ENCODE measurements around the gene MRPL21. TPM values are rescaled to one million over a fixed set of nuclear protein-coding genes. Genes with fewer than 3 reads are reported as not detected.

The MRPL21 gene
- total and polyA plus RNA-seq, 9 of the 15 experiments (the other 6 are each of a cell fraction or from before 2014, with no cell fraction given) = 196 to 618 (median 232) TPM

DNA sequence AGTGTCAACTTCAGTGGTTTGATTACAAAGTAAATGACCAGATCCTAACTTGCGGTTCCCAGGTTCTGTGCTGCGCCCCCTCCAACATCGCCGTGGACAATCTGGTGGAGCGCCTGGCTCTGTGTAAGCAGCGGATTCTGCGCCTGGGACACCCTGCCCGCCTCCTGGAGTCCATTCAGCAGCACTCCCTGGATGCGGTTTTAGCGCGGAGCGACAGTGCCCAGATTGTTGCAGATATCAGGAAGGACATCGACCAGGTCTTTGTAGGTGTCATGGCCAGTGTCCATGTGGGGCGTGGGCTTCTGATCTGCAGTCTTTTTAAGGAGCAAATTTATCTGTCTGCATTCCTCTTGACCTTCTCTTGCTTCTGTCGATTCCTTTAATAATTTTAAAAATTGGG is 11.1 kb upstream of the MRPL21 start:
- TF ChIP-seq, protein P1, sequence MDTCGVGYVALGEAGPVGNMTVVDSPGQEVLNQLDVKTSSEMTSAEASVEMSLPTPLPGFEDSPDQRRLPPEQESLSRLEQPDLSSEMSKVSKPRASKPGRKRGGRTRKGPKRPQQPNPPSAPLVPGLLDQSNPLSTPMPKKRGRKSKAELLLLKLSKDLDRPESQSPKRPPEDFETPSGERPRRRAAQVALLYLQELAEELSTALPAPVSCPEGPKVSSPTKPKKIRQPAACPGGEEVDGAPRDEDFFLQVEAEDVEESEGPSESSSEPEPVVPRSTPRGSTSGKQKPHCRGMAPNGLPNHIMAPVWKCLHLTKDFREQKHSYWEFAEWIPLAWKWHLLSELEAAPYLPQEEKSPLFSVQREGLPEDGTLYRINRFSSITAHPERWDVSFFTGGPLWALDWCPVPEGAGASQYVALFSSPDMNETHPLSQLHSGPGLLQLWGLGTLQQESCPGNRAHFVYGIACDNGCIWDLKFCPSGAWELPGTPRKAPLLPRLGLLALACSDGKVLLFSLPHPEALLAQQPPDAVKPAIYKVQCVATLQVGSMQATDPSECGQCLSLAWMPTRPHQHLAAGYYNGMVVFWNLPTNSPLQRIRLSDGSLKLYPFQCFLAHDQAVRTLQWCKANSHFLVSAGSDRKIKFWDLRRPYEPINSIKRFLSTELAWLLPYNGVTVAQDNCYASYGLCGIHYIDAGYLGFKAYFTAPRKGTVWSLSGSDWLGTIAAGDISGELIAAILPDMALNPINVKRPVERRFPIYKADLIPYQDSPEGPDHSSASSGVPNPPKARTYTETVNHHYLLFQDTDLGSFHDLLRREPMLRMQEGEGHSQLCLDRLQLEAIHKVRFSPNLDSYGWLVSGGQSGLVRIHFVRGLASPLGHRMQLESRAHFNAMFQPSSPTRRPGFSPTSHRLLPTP (IDR thresholded peaks at IDR 0.05; ENCODE audit: borderline replicate concordance, extremely low read depth, insufficient read length) = no peak
- no peak for TF ChIP-seq ELF2 (CRISPR knock-in tag; IDR thresholded peaks at IDR 0.05)
- TF ChIP-seq STAT5B (CRISPR knock-in tag; IDR thresholded peaks at IDR 0.05) = no peak
- no peak for TF ChIP-seq SRSF1 (IDR thresholded peaks at IDR 0.05; ENCODE audit: low read depth, low read length)
- no peak for TF ChIP-seq ZNF143 (CRISPR knock-in tag; IDR thresholded peaks at IDR 0.05)
- TF ChIP-seq CSDE1 (IDR thresholded peaks at IDR 0.05) = no peak
- no peak for TF ChIP-seq FOXJ3 (CRISPR knock-in tag; IDR thresholded peaks at IDR 0.05)
- TF ChIP-seq TSC22D4 (tag; IDR thresholded peaks at IDR 0.05) = no peak
- TF ChIP-seq, protein P2, sequence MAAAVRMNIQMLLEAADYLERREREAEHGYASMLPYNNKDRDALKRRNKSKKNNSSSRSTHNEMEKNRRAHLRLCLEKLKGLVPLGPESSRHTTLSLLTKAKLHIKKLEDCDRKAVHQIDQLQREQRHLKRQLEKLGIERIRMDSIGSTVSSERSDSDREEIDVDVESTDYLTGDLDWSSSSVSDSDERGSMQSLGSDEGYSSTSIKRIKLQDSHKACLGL (CRISPR knock-in tag; IDR thresholded peaks at IDR 0.05; ENCODE audit: borderline replicate concordance, poor library complexity, severe bottlenecking) = no peak
- TF ChIP-seq, protein P3, sequence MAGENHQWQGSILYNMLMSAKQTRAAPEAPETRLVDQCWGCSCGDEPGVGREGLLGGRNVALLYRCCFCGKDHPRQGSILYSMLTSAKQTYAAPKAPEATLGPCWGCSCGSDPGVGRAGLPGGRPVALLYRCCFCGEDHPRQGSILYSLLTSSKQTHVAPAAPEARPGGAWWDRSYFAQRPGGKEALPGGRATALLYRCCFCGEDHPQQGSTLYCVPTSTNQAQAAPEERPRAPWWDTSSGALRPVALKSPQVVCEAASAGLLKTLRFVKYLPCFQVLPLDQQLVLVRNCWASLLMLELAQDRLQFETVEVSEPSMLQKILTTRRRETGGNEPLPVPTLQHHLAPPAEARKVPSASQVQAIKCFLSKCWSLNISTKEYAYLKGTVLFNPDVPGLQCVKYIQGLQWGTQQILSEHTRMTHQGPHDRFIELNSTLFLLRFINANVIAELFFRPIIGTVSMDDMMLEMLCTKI (IDR thresholded peaks at IDR 0.05; ENCODE audit: partially characterized antibody) = no peak
- TF ChIP-seq GATA2 (CRISPR knock-in tag; IDR thresholded peaks at IDR 0.05) = no peak
- TF ChIP-seq MCM7 (IDR thresholded peaks at IDR 0.05) = no peak
- TF ChIP-seq NR1H2 (CRISPR knock-in tag; IDR thresholded peaks at IDR 0.05) = no peak
- no peak for TF ChIP-seq POLR3G (IDR thresholded peaks at IDR 0.05; ENCODE audit: extremely low read depth, insufficient read length, insufficient replicate concordance)
- TF ChIP-seq, protein P4, sequence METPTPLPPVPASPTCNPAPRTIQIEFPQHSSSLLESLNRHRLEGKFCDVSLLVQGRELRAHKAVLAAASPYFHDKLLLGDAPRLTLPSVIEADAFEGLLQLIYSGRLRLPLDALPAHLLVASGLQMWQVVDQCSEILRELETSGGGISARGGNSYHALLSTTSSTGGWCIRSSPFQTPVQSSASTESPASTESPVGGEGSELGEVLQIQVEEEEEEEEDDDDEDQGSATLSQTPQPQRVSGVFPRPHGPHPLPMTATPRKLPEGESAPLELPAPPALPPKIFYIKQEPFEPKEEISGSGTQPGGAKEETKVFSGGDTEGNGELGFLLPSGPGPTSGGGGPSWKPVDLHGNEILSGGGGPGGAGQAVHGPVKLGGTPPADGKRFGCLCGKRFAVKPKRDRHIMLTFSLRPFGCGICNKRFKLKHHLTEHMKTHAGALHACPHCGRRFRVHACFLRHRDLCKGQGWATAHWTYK (CRISPR knock-in tag; IDR thresholded peaks at IDR 0.05) = no peak
- TF ChIP-seq, protein P5, sequence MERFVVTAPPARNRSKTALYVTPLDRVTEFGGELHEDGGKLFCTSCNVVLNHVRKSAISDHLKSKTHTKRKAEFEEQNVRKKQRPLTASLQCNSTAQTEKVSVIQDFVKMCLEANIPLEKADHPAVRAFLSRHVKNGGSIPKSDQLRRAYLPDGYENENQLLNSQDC (CRISPR knock-in tag; IDR thresholded peaks at IDR 0.05) = no peak
- TF ChIP-seq TCF7L2 (IDR thresholded peaks at IDR 0.05; ENCODE audit: low read depth, low read length) = no peak
- TF ChIP-seq L3MBTL2 (IDR thresholded peaks at IDR 0.05) = no peak
- no peak overlapping the region for H3K27ac ChIP-seq (ENCODE audit: extremely low read depth, low read depth, low read length)
- no peak overlapping the region for H3K4me3 ChIP-seq
- intact Hi-C loops (cut with micrococcal nuclease) = no loop called here
- no peaks in the 10 kb centered on the region for H4K20me1 ChIP-seq (replicated peaks; ENCODE audit: control insufficient read depth, insufficient read depth, low read length)
- H3K4me2 ChIP-seq (ENCODE audit: insufficient read depth, low read length) = no peak overlapping the region
- H3K9me3 ChIP-seq (replicated peaks; ENCODE audit: control insufficient read depth, insufficient read depth, low read depth, low read length) = no peaks in the 10 kb centered on the region
- peaks cover 83% of the 10 kb centered on the region; the same call in 2 of the 3 replicates for H3K36me3 ChIP-seq (ENCODE audit: control insufficient read depth, insufficient read depth, low read length)
- in situ Hi-C loops (cut with MboI) = no loop called here
- WGBS (ENCODE audit: insufficient coverage, low coverage, missing lambda C conversion rate) = 96% methylated on average over 15 of the region's 15 CpGs
- ChIA-PET CTCF (ENCODE audit: low intra/inter-chr PET ratio) (no interaction called here), POLR2A (no interaction called here)
- BruUV-seq (replicated peaks) = no TSS peak
- no peak overlapping the region; a peak in 1 of 4 replicates for H3K9ac ChIP-seq (ENCODE audit: insufficient read depth in 1 of 2, low read depth in 2 of 2, low read length in 2 of 2)
- H3K4me1 ChIP-seq (replicated peaks in 1 of 2; ENCODE audit: control insufficient read depth in 2 of 2, insufficient read depth in 2 of 2, low read length in 2 of 2) = peaks cover 0 to 4% of the 10 kb centered on the region in 2 experiments; a peak in 1 of 5 replicates
- H3K79me2 ChIP-seq (ENCODE audit: control insufficient read depth, insufficient read depth, low read length) = no peaks in the 10 kb centered on the region
- ATAC-seq (no peak), DNase-seq (ENCODE audit: extremely low read depth in 1 of 4, low spot score in 3 of 4) (no peak), FAIRE-seq (no peak)
- H3K27me3 ChIP-seq (ENCODE audit: control insufficient read depth in 2 of 2, insufficient read depth in 2 of 2, low read length in 2 of 2) = no peaks in the 10 kb centered on the region
- H2AFZ ChIP-seq (ENCODE audit: low read depth, low read length) = no peak overlapping the region
- no peaks in the 10 kb centered on the region for H3K9me1 ChIP-seq (ENCODE audit: control insufficient read depth, insufficient read depth, low read length)

Data from K562 (cell line).